Adrenal gland (tissue), 5 donors: ENCODE results near the gene IL17RA.
"Not testable (repeated sequence)": the region's sequence is repeated elsewhere in the genome, so short reads cannot be mapped to it uniquely, and the experiment has no call there.

Experiments
- POLR2A ChIP-seq, 2 donors: fragments of 450-650 bp; IDR thresholded peaks; one replicate each; pipeline ENCODE4 v1.6.1; 2017; ENCODE audit warnings: antibody characterized with exemption in 2 of 2, mild to moderate bottlenecking in 2 of 2, moderate library complexity in 1 of 2
- TF ChIP-seq, protein P1 (sequence below), 6 experiments: fragments of 450-650 bp in 4 of 6; fragments of 200-600 bp in 2 of 6; sonication (generic) in 1 of 6; IDR thresholded peaks; 1 replicate in 5 of 6; 2 replicates in 1 of 6; pipeline versions ENCODE4 v1.5.1 to v1.8.0; 2016 to 2021; ENCODE audit warnings: antibody characterized with exemption in 6 of 6, mild to moderate bottlenecking in 2 of 6, moderate library complexity in 1 of 6
- donor health status: DM: no; HTN: no; CAD: no.

GRCh38 chr22:17147458-17147857, 62.7 kb downstream of the IL17RA start:
- TF ChIP-seq, protein P1, sequence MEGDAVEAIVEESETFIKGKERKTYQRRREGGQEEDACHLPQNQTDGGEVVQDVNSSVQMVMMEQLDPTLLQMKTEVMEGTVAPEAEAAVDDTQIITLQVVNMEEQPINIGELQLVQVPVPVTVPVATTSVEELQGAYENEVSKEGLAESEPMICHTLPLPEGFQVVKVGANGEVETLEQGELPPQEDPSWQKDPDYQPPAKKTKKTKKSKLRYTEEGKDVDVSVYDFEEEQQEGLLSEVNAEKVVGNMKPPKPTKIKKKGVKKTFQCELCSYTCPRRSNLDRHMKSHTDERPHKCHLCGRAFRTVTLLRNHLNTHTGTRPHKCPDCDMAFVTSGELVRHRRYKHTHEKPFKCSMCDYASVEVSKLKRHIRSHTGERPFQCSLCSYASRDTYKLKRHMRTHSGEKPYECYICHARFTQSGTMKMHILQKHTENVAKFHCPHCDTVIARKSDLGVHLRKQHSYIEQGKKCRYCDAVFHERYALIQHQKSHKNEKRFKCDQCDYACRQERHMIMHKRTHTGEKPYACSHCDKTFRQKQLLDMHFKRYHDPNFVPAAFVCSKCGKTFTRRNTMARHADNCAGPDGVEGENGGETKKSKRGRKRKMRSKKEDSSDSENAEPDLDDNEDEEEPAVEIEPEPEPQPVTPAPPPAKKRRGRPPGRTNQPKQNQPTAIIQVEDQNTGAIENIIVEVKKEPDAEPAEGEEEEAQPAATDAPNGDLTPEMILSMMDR (IDR thresholded peaks at IDR 0.05), result not testable (repeated sequence)
- not testable (repeated sequence) for TF ChIP-seq POLR2A (IDR thresholded peaks at IDR 0.05)
